HCT116 (cell line): ENCODE measurements around the gene GPHA2.

Experiments used
- CTCF ChIP-seq, 3 experiments: fragments of 200-600 bp in 1 of 3; sonication (generic) in 1 of 3; IDR thresholded peaks in 2 of 3; conservative IDR thresholded peaks in 1 of 3; 2 replicates each; pipeline ENCODE4 v1.5.1; 2012 to 2017; ENCODE audit warnings: low read depth in 2 of 3, low read length in 2 of 3, antibody characterized with exemption in 1 of 3, borderline replicate concordance in 1 of 3, control low read depth in 1 of 3, mild to moderate bottlenecking in 1 of 3, mixed read lengths in 1 of 3, mixed run types in 1 of 3, moderate library complexity in 1 of 3; ENCODE audit not compliant: insufficient read depth in 1 of 3
- MAX ChIP-seq: IDR thresholded peaks from 2 replicates; pipeline ENCODE4 v1.6.1; 2012

GRCh38 chr11:64906314-64906635 lies 29.4 kb downstream of the GPHA2 start:
- TF ChIP-seq CTCF (IDR thresholded peaks at IDR 0.05 in 2 of 3, conservative IDR thresholded peaks at IDR 0.05 in 1 of 3; ENCODE audit: borderline replicate concordance in 1 of 3, insufficient read depth in 1 of 3, low read depth in 2 of 3, low read length in 2 of 3): no peak
- no peak for TF ChIP-seq MAX
